Heart right ventricle (tissue), 16 donors: Measurements from ENCODE around the gene ECI1. TPM values are rescaled to one million over a fixed set of nuclear protein-coding genes. Genes with fewer than 3 reads are reported as not detected.
A peak's percentile ranks its signal among the peaks of the same experiment; 100 is the strongest.

Experiments
- ATAC-seq, 8 donors: fragments of 200-7000 bp; cut with Tn5 transposase; one replicate each; pipeline ENCODE4 v1.9.1; 2020; ENCODE audit warnings: mild to moderate bottlenecking in 8 of 8, moderate library complexity in 8 of 8, moderate number of reproducible peaks in 1 of 8
- DNase-seq, 2 donors: peaks; one replicate each; pipeline ENCODE4 v3.0.0-alpha.2; 2020
- H3K27ac ChIP-seq, 10 donors: fragments of 200-600 bp; sonication (generic) in 2 of 10; one replicate each; pipeline versions ENCODE4 v1.5.0 to v1.8.0; 2020 to 2022; ENCODE audit warnings: mild to moderate bottlenecking in 3 of 10
- H3K27me3 ChIP-seq, 7 donors: fragments of 200-600 bp; one replicate each; pipeline ENCODE4 v1.8.0; 2021 to 2022; ENCODE audit warnings: mild to moderate bottlenecking in 2 of 7
- H3K36me3 ChIP-seq, 9 donors: fragments of 200-600 bp; sonication (generic) in 1 of 9; one replicate each; pipeline versions ENCODE4 v1.5.0 to v1.8.0; 2020 to 2022; ENCODE audit warnings: mild to moderate bottlenecking in 2 of 9
- H3K4me1 ChIP-seq, 9 donors: fragments of 200-600 bp; sonication (generic) in 1 of 9; one replicate each; pipeline versions ENCODE4 v1.5.0 to v1.8.0; 2020 to 2022; ENCODE audit warnings: mild to moderate bottlenecking in 4 of 9
- H3K4me3 ChIP-seq, 10 donors: fragments of 200-600 bp; sonication (generic) in 2 of 10; one replicate each; pipeline versions ENCODE4 v1.5.0 to v1.8.0; 2020 to 2022; ENCODE audit warnings: mild to moderate bottlenecking in 7 of 10, moderate library complexity in 2 of 10
- H3K9me3 ChIP-seq, 11 donors: fragments of 200-600 bp in 10 of 11; sonication (generic) in 2 of 11; one replicate each; pipeline versions ENCODE4 v1.5.0 to v1.8.0; 2013 to 2022; ENCODE audit warnings: mild to moderate bottlenecking in 2 of 11, control low read depth in 1 of 11, moderate library complexity in 1 of 11
- WGBS, 2 donors: extraction: QIAGEN DNeasy Blood & Tissue Kit; methylation state at CpG; one replicate each; pipeline ENCODE4 v1.1.7; 2013; ENCODE audit warnings: inconsistent platforms in 1 of 2; 5-methylcytosine and 5-hydroxymethylcytosine counted together
- intact Hi-C, 10 donors: fragments of 100-400 bp; cut with DNase I; formaldehyde crosslinking; loops; one replicate each; pipeline versions ENCODE4 v1.11.1 to v1.14.2; 2022
- polyA plus RNA-seq, 2 donors: library from polyadenylated mRNA; stranded (reverse); fragments of 200-250 nt; gene quantifications; one replicate each; pipeline ENCODE4 v1.2.3, GENCODE V29; 2013
- total RNA-seq, 10 donors: library from RNA; stranded (reverse); fragmentation: NEBNext Ultra II Directional in 3 of 10; extraction: Animal tissue kit (Norgen Biotek cat#: 25700) in 3 of 10; gene quantifications; one replicate each; pipeline versions ENCODE4 v1.2.1 to v1.2.4, GENCODE V29; 2021 to 2023
- TF ChIP-seq, protein P1 (sequence below), 9 donors: fragments of 200-600 bp; sonication (generic) in 2 of 9; IDR thresholded peaks; one replicate each; pipeline versions ENCODE4 v1.5.0 to v1.8.0; 2021 to 2022; ENCODE audit warnings: antibody characterized with exemption in 9 of 9, mild to moderate bottlenecking in 5 of 9, moderate library complexity in 1 of 9
- donor health status: Arrhythmogenic right ventricular cardiomyopathy.
- donor health status: ischemic (EF 13 %, LVEDD 7.1; RV severe dilation, severe dysfunction).
- donor health status: healthy with polysubstance abuse.
- donor health status: DM: no; HTN: yes; CAD: no.
- donor health status: DM: no; HTN: no; CAD: no.
- donor health status: ischemic (EF 25% LVEDD 6.9; RV normal size, moderate dysfunction).
- donor health status: ischemic (EF 25% LVEDD 5.7; RV mildly dilated, moderate dysfunction).
- donor health status: healthy.
- donor health status: DM: yes; HTN: yes; CAD: no.
- donor health status: Ischemic cardiomyopathy.
- donor health status: ischemic (EF 35%, LVEDD 5.7; RV mildly dilated, moderate dysfunction).
- donor health status: nonischemic (EF 11% LVEDD 7.7; RV severe dilation, severe dysfunction).
- donor health status: DM: yes; HTN: yes; CAD: no.
- donor health status: PGD.
- donor health status: ischemic (EF 29% LVEDD 5.4; RV normal size, mild dysfunction).
- donor health status: nonischemic (EF 23%, LVEDD 6.1; RV moderate dilation, normal function).

The ECI1 gene
- total and polyA plus RNA-seq, 12 donors, result 118 to 491 (median 155) TPM

DNA sequence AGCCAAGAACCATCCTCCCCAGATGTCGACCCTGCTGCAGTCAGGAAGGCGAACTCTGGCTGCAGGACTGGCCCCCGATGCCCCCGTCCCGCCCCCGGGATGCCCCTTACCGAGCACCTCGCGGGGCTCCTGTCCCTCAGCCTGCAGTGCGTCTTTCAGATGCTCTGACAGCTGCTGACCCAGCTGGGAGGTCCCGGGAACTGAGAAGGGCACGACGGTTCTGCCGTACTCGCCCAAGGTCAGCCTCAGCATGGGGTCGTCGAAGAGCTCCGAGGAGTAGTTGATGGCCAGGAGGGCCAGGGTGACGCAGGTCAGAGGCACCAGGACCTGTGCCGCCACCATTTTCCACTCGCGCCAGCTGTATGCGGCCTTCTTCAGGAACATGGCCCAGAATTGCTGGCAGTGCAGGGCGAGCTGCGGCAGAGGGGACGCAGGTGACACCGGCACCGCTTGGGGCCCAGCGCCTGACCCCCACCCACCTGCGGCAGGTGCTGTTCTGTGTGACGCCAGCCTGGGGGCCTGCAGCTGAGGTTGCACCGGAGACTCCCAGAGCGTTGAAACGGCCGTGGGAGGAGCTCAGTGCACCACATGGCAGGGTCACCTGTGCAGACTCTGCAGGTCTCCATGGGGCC, 36.6 kb upstream of the ECI1 start:
- TF ChIP-seq, protein P1, sequence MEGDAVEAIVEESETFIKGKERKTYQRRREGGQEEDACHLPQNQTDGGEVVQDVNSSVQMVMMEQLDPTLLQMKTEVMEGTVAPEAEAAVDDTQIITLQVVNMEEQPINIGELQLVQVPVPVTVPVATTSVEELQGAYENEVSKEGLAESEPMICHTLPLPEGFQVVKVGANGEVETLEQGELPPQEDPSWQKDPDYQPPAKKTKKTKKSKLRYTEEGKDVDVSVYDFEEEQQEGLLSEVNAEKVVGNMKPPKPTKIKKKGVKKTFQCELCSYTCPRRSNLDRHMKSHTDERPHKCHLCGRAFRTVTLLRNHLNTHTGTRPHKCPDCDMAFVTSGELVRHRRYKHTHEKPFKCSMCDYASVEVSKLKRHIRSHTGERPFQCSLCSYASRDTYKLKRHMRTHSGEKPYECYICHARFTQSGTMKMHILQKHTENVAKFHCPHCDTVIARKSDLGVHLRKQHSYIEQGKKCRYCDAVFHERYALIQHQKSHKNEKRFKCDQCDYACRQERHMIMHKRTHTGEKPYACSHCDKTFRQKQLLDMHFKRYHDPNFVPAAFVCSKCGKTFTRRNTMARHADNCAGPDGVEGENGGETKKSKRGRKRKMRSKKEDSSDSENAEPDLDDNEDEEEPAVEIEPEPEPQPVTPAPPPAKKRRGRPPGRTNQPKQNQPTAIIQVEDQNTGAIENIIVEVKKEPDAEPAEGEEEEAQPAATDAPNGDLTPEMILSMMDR (IDR thresholded peaks at IDR 0.05), result no peak
- Histone ChIP-seq H3K27ac (no peak overlapping the region), H3K4me1 (no peaks in the 10 kb centered on the region), H3K4me3 (no peak overlapping the region), H3K36me3 (peaks cover 0 to 92% (median 8%) of the 10 kb centered on the region in 9 donors), H3K9me3 (no peaks in the 10 kb centered on the region), H3K27me3 (no peaks in the 10 kb centered on the region)
- no peak for DNase-seq
- WGBS, 2 donors, result 81 to 87% methylated on average over 35 of the region's 35 CpGs
- peak in 1 of 8 donors; percentile 19 for ATAC-seq
- intact Hi-C loops, result no loop called here

DNA sequence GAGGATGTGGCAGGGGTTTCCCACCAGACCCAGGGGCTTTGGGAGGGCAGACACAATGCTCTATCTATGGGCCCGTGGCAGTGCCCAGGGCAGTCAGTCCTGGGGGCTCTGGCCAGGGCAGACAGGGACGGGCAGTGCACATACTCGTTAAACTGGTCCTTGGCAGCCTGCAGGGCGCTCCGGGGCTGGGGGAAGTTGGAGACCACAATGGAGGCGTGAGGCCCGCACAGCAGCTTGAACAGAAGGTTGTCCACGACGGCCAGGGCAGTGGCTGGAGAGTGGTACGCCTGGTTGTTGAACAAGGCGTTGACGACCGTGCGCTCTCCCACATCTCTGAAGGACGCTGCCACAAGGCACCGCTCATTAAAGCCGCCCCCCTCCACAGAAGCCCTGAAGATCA, 35.2 kb upstream of the ECI1 start:
- ATAC-seq (no peak), DNase-seq (no peak)
- H3K27me3 ChIP-seq, result no peaks in the 10 kb centered on the region
- WGBS, 2 donors, result 94 to 95% methylated on average over 17 of the region's 17 CpGs
- no peaks in the 10 kb centered on the region for H3K9me3 ChIP-seq
- peaks cover 0 to 85% (median 7%) of the 10 kb centered on the region in 9 donors for H3K36me3 ChIP-seq
- intact Hi-C loops, result no loop called here
- H3K27ac ChIP-seq, result no peak overlapping the region
- H3K4me3 ChIP-seq, result no peak overlapping the region
- TF ChIP-seq, protein P1 (IDR thresholded peaks at IDR 0.05), result no peak
- H3K4me1 ChIP-seq, result no peaks in the 10 kb centered on the region

DNA sequence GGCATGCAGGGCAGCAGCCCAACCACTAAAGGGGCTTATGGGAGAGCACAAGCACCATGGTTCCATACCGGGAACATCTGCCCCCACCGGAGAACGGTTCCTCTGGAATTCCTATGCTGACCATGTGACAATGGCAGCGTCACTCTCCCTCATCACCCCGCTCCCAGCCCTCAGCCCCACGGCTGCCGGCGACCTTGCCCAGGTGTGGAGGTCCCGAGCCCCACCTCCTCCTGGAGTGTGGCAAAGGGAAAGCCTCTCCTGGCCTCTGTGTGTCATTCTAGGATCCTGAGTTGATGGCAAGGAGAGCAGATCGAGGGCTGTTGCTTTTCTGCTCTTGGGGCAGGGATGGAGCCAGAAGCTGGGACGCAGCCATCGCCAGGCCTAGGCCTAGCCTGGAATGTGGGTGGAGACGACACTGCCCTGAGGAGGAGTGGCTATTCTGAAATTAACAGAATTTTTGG, 34.4 kb upstream of the ECI1 start:
- DNase-seq, result no peak
- intact Hi-C loops, result no loop called here
- H3K4me3 ChIP-seq, result no peak overlapping the region
- TF ChIP-seq, protein P1 (IDR thresholded peaks at IDR 0.05), result no peak
- no peaks in the 10 kb centered on the region for H3K4me1 ChIP-seq
- no peaks in the 10 kb centered on the region for H3K9me3 ChIP-seq
- no peak for ATAC-seq
- no peak overlapping the region for H3K27ac ChIP-seq
- peaks cover 0 to 83% (median 3%) of the 10 kb centered on the region in 9 donors for H3K36me3 ChIP-seq
- 85 to 86% methylated on average over 13 of the region's 13 CpGs for WGBS, 2 donors
- H3K27me3 ChIP-seq, result no peaks in the 10 kb centered on the region

DNA sequence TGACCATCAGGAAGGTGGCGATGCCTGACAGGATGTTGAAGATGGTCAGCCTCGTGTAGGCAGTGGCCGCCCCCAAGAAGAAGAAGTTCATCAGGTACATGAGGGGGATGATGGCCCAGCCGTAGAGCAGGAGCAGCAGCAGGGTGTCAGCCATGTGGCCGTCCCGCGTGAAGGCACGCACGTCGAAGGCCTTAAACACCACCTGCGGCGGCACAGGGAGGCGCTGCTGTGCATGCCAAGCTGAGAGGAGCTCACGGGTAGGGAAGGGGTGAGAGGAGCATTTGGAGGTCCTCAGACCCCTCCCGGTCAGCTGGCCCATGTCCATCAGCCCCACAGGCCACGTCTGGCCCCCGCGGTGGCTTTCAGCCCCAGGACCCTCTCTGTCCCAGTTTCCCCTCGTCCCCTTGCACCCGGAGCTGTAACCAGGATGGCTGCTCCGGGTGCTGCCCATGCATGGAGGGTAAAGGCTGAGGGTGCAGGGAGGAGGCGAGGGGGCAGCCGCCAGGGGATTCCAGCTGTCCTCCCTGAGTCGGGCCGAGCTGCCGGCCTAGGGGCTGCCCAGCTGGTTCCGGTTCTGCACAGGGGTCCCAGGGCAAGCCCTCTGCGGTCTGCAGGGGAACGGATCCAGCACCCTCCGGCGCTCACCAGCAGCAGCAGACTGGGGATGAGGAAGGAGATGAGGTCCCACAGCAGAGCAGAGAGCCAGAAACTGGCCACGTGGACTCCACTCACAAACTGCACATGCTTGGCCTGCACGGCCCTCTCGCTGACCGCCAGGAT, 33.6 kb upstream of the ECI1 start:
- Histone ChIP-seq H3K27me3 (no peaks in the 10 kb centered on the region), H3K4me1 (no peaks in the 10 kb centered on the region), H3K4me3 (no peak overlapping the region), H3K9me3 (no peaks in the 10 kb centered on the region), H3K27ac (no peak overlapping the region), H3K36me3 (peaks cover 0 to 83% (median 0%) of the 10 kb centered on the region in 9 donors)
- TF ChIP-seq, protein P1 (IDR thresholded peaks at IDR 0.05), result no peak
- DNase-seq, result no peak
- intact Hi-C loops, result no loop called here
- no peak for ATAC-seq
- 89 to 92% methylated on average over 34 to 35 of the region's 35 CpGs for WGBS, 2 donors
